ENCODE data around the gene PHF2. TPM values are rescaled to one million over a fixed set of nuclear protein-coding genes. Genes with fewer than 3 reads are reported as not detected.
"Not testable (repeated sequence)": the region's sequence is repeated elsewhere in the genome, so short reads cannot be mapped to it uniquely, and the experiment has no call there.

The PHF2 gene
- total RNA-seq, 3 donors from 2014 or later = 24.8 to 26.9 (median 25.9) TPM

- Histone ChIP-seq H3K36me3 (no peaks in the 10 kb centered on the region), H3K9me3 (no peaks in the 10 kb centered on the region), H3K27me3 (no peaks in the 10 kb centered on the region), H3K4me3 (no peak overlapping the region), H3K4me1 (no peaks in the 10 kb centered on the region), H3K27ac (peak overlapping the region in 1 of 2 donors; percentile 5)
- intact Hi-C loops (cut with DNase I; ENCODE audit: low total_unique reads) = loop anchor here (5.0 kb wide), 1 partner anchor 1793 kb away; no protein-coding TSS in a partner anchor
- peak; percentile 14 to 25 for DNase-seq (ENCODE audit: low spot score in 2 of 2)
- TF ChIP-seq POLR2AphosphoS5 (IDR thresholded peaks at IDR 0.05) = no peak
- no peak for TF ChIP-seq CTCF (IDR thresholded peaks at IDR 0.05)
- TF ChIP-seq POLR2A (IDR thresholded peaks at IDR 0.05) = no peak
Observed at GRCh38 chr9:93669116-93669957, 93.0 kb downstream of the PHF2 start.

- Histone ChIP-seq H3K27me3 (no peaks in the 10 kb centered on the region), H3K36me3 (no peaks in the 10 kb centered on the region), H3K4me1 (no peaks in the 10 kb centered on the region), H3K27ac (peak overlapping the region in 1 of 2 donors; percentile 5), H3K9me3 (no peaks in the 10 kb centered on the region), H3K4me3 (no peak overlapping the region)
- TF ChIP-seq POLR2A (IDR thresholded peaks at IDR 0.05) (no peak), CTCF (IDR thresholded peaks at IDR 0.05) (no peak), POLR2AphosphoS5 (IDR thresholded peaks at IDR 0.05) (no peak)
- no peak for DNase-seq (ENCODE audit: low spot score in 2 of 2)
- intact Hi-C loops (cut with DNase I; ENCODE audit: low total_unique reads) = loop anchor here (5.0 kb wide), 1 partner anchor 1792 kb away; no protein-coding TSS in a partner anchor
Observed at GRCh38 chr9:93669958-93670207, 93.5 kb downstream of the PHF2 start.

GRCh38 chr9:93670208-93671019 lies 94.0 kb downstream of the PHF2 start:
- no peaks in the 10 kb centered on the region for H3K9me3 ChIP-seq
- H3K4me3 ChIP-seq = no peak overlapping the region
- peak in 1 of 2 donors; percentile 14 for DNase-seq (ENCODE audit: low spot score in 2 of 2)
- no peak overlapping the region for H3K27ac ChIP-seq
- no peaks in the 10 kb centered on the region for H3K27me3 ChIP-seq
- intact Hi-C loops (cut with DNase I; ENCODE audit: low total_unique reads) = no loop called here
- TF ChIP-seq CTCF (IDR thresholded peaks at IDR 0.05) = no peak
- H3K36me3 ChIP-seq = no peaks in the 10 kb centered on the region
- no peaks in the 10 kb centered on the region for H3K4me1 ChIP-seq

- Histone ChIP-seq H3K27me3 (no peaks in the 10 kb centered on the region), H3K4me1 (no peaks in the 10 kb centered on the region), H3K9me3 (no peaks in the 10 kb centered on the region), H3K36me3 (no peaks in the 10 kb centered on the region), H3K4me3 (no peak overlapping the region), H3K27ac (no peak overlapping the region)
- peak in 1 of 2 donors; percentile 7 for DNase-seq (ENCODE audit: low spot score in 2 of 2)
- intact Hi-C loops (cut with DNase I; ENCODE audit: low total_unique reads) = no loop called here
- no peak for TF ChIP-seq POLR2A (IDR thresholded peaks at IDR 0.05)
- no peak for TF ChIP-seq POLR2AphosphoS5 (IDR thresholded peaks at IDR 0.05)
- TF ChIP-seq CTCF (IDR thresholded peaks at IDR 0.05) = no peak
Observed at GRCh38 chr9:93671020-93671338, 94.6 kb downstream of the PHF2 start.

GRCh38 chr9:93672330-93673020 lies 96.1 kb downstream of the PHF2 start:
- H3K9me3 ChIP-seq; H3K36me3 ChIP-seq; H3K4me1 ChIP-seq; H3K27me3 ChIP-seq; intact Hi-C loops (cut with DNase I; ENCODE audit: low total_unique reads); H3K4me3 ChIP-seq; H3K27ac ChIP-seq: not testable (repeated sequence)
- peak in 1 of 2 donors; percentile 9 for DNase-seq (ENCODE audit: low spot score in 2 of 2)

All from breast epithelium (tissue), 4 donors.